Neuronal stem cell (in vitro differentiated cells): ENCODE data around the gene SLC25A1.

Experiments
- DNase-seq: peaks from one replicate; pipeline ENCODE4 v3.0.0-alpha.2; 2013; ENCODE audit warnings: low spot score
- H2AFZ ChIP-seq: one replicate; pipeline ENCODE4 v1.6.1; 2013; ENCODE audit warnings: mild to moderate bottlenecking, low read length, inconsistent platforms
- H2AK5ac ChIP-seq: 2 replicates; pipeline ENCODE4 v1.6.1; 2013; ENCODE audit warnings: low read depth, mild to moderate bottlenecking, inconsistent platforms, low read length, moderate library complexity, mixed read lengths
- H2BK120ac ChIP-seq: 2 replicates; pipeline ENCODE4 v1.6.1; 2013; ENCODE audit warnings: low read depth, mild to moderate bottlenecking, inconsistent platforms, low read length, moderate library complexity, mixed read lengths
- H2BK12ac ChIP-seq: one replicate; pipeline ENCODE4 v1.6.1; 2013; ENCODE audit warnings: low read length, inconsistent platforms
- H2BK15ac ChIP-seq: 2 replicates; pipeline ENCODE4 v1.6.1; 2013; ENCODE audit warnings: mild to moderate bottlenecking, low read length, inconsistent platforms, mixed read lengths
- H2BK5ac ChIP-seq: one replicate; pipeline ENCODE4 v1.6.1; 2013; ENCODE audit warnings: inconsistent platforms, mild to moderate bottlenecking, low read length, moderate library complexity
- H3K14ac ChIP-seq: one replicate; pipeline ENCODE4 v1.6.1; 2013; ENCODE audit warnings: low read length, inconsistent platforms
- H3K18ac ChIP-seq: 2 replicates; pipeline ENCODE4 v1.6.1; 2013; ENCODE audit warnings: low read length, inconsistent platforms
- H3K23ac ChIP-seq: 2 replicates; pipeline ENCODE4 v1.6.1; 2013; ENCODE audit warnings: low read depth, mild to moderate bottlenecking, mixed read lengths, low read length, inconsistent platforms; ENCODE audit not compliant: poor library complexity
- H3K27ac ChIP-seq: replicated peaks from 3 replicates; pipeline ENCODE4 v1.5.1; 2013; ENCODE audit warnings: low read length, inconsistent platforms
- H3K27me3 ChIP-seq, 3 experiments: 2 replicates each; pipeline ENCODE4 v1.6.1; 2013; ENCODE audit warnings: low read length in 3 of 3, mild to moderate bottlenecking in 2 of 3, inconsistent platforms in 1 of 3, low read depth in 1 of 3, mixed read lengths in 1 of 3, moderate library complexity in 1 of 3; ENCODE audit not compliant: control insufficient read depth in 3 of 3, insufficient read depth in 3 of 3
- H3K36me3 ChIP-seq, 2 donors: replicated peaks in 1 of 2; 2 replicates each; pipeline ENCODE4 v1.6.1; 2013; ENCODE audit warnings: low read length in 2 of 2; ENCODE audit not compliant: control insufficient read depth in 2 of 2, insufficient read depth in 2 of 2
- H3K4ac ChIP-seq: 2 replicates; pipeline ENCODE4 v1.6.1; 2013; ENCODE audit warnings: inconsistent platforms, mild to moderate bottlenecking, low read length, moderate library complexity
- H3K4me1 ChIP-seq, 2 donors: 1 replicate in 1 of 2; 2 replicates in 1 of 2; pipeline ENCODE4 v1.6.1; 2013; ENCODE audit warnings: low read length in 2 of 2, low read depth in 1 of 2; ENCODE audit not compliant: control insufficient read depth in 2 of 2, insufficient read depth in 1 of 2
- H3K4me2 ChIP-seq: one replicate; pipeline ENCODE4 v1.6.1; 2013; ENCODE audit warnings: mild to moderate bottlenecking, low read length, inconsistent platforms; ENCODE audit not compliant: insufficient read depth, poor library complexity, severe bottlenecking
- H3K4me3 ChIP-seq, 2 donors: 2 replicates each; pipeline ENCODE4 v1.5.1; 2013; ENCODE audit warnings: low read length in 2 of 2, mild to moderate bottlenecking in 2 of 2, inconsistent platforms in 1 of 2, moderate library complexity in 1 of 2
- H3K79me1 ChIP-seq: one replicate; pipeline ENCODE4 v1.6.1; 2013; ENCODE audit warnings: low read depth, mild to moderate bottlenecking, inconsistent platforms, low read length, moderate library complexity
- H3K9ac ChIP-seq: one replicate; pipeline ENCODE4 v1.6.1; 2013; ENCODE audit warnings: mild to moderate bottlenecking, low read depth, low read length, inconsistent platforms; ENCODE audit not compliant: poor library complexity
- H3K9me3 ChIP-seq, 2 donors: replicated peaks in 1 of 2; 2 replicates each; pipeline versions ENCODE3 to v1.6.1; 2013; ENCODE audit warnings: low read length in 2 of 2, mild to moderate bottlenecking in 2 of 2, inconsistent platforms in 1 of 2, low read depth in 1 of 2, mixed read lengths in 1 of 2, moderate library complexity in 1 of 2; ENCODE audit not compliant: control insufficient read depth in 2 of 2, insufficient read depth in 1 of 2
- H4K8ac ChIP-seq: one replicate; pipeline ENCODE4 v1.6.1; 2013; ENCODE audit warnings: low read depth, mild to moderate bottlenecking, inconsistent platforms, low read length, moderate library complexity
- H4K91ac ChIP-seq: one replicate; pipeline ENCODE4 v1.6.1; 2013; ENCODE audit warnings: low read length, low read depth, mild to moderate bottlenecking, inconsistent platforms; ENCODE audit not compliant: poor library complexity
- WGBS, 2 donors: extraction: QIAGEN DNeasy Blood & Tissue Kit; methylation state at CpG; one replicate each; pipeline ENCODE4 v1.1.7; 2013; ENCODE audit warnings: missing lambda C conversion rate in 2 of 2, mixed read lengths in 1 of 2; ENCODE audit not compliant: insufficient read length in 2 of 2, insufficient replicate concordance in 1 of 2; ENCODE audit errors: extremely low coverage in 2 of 2; 5-methylcytosine and 5-hydroxymethylcytosine counted together

SLC25A1 gene

GRCh38 chr22:19180740-19181410 lies 2.3 kb upstream of the SLC25A1 start:
- DNase-seq = no peak

GRCh38 chr22:19180234-19180633 lies 1.7 kb upstream of the SLC25A1 start:
- WGBS, 2 donors = no CpG with 5 or more reads among the region's 9 CpGs
- Histone ChIP-seq H3K27ac (no peak overlapping the region), H2BK120ac (no peak overlapping the region), H3K23ac (peak overlapping the region; percentile 60), H3K79me1 (peaks cover 9% of the 10 kb centered on the region), H2BK5ac (no peak overlapping the region), H3K4me3 (peak overlapping the region in 1 of 2 donors; percentile 33), H3K9ac (no peak overlapping the region), H3K36me3 (peaks cover 13 to 24% of the 10 kb centered on the region in 2 donors), H4K91ac (no peak overlapping the region), H2BK15ac (peak overlapping the region; percentile 45), H2AFZ (no peak overlapping the region), H3K4me2 (no peak overlapping the region), H2BK12ac (peak overlapping the region; percentile 80), H2AK5ac (peak overlapping the region; percentile 73), H3K4me1 (peaks cover 18 to 22% of the 10 kb centered on the region in 2 donors), H3K9me3 (peaks cover 0 to 1% of the 10 kb centered on the region in 2 donors), H4K8ac (no peak overlapping the region), H3K4ac (peak overlapping the region; percentile 27), H3K14ac (no peak overlapping the region), H3K18ac (no peak overlapping the region), H3K27me3 (no peaks in the 10 kb centered on the region)
- no peak for DNase-seq

More at GRCh38 chr22:19180740-19181410, 2.3 kb upstream of the SLC25A1 start:
- Histone ChIP-seq H2BK15ac (peak overlapping the region; percentile 45), H3K27ac (peak overlapping the region; percentile 24), H3K14ac (no peak overlapping the region), H3K27me3 (no peaks in the 10 kb centered on the region), H4K91ac (peak overlapping the region; percentile 24), H3K4me2 (no peak overlapping the region), H2BK12ac (no peak overlapping the region), H3K79me1 (peaks cover 6% of the 10 kb centered on the region), H3K23ac (peak overlapping the region; percentile 22), H2BK5ac (no peak overlapping the region), H3K18ac (no peak overlapping the region), H3K4me1 (peaks cover 18 to 20% of the 10 kb centered on the region in 2 donors), H3K9me3 (peaks cover 0 to 1% of the 10 kb centered on the region in 2 donors), H3K4me3 (no peak overlapping the region), H3K4ac (no peak overlapping the region), H2BK120ac (no peak overlapping the region), H3K36me3 (peaks cover 7 to 17% of the 10 kb centered on the region in 2 donors), H2AK5ac (peak overlapping the region; percentile 73), H3K9ac (no peak overlapping the region), H4K8ac (no peak overlapping the region), H2AFZ (no peak overlapping the region)
- WGBS, 2 donors = no CpG with 5 or more reads among the region's 11 CpGs

- peaks cover 16 to 31% of the 10 kb centered on the region in 2 donors for H3K36me3 ChIP-seq
- H2BK5ac ChIP-seq = no peak overlapping the region
- H2AK5ac ChIP-seq = peak overlapping the region; percentile 77
- no CpG with 5 or more reads among the region's 15 CpGs for WGBS, 2 donors
- DNase-seq = peak; percentile 72
- peak overlapping the region; percentile 66 for H3K23ac ChIP-seq
- peak overlapping the region; percentile 70 for H4K8ac ChIP-seq
- no peak overlapping the region for H3K4ac ChIP-seq
- no peak overlapping the region for H2BK120ac ChIP-seq
- H3K4me1 ChIP-seq = peaks cover 18 to 25% of the 10 kb centered on the region in 2 donors
- no peak overlapping the region for H3K27ac ChIP-seq
- peak overlapping the region; percentile 80 to 85 for H3K4me3 ChIP-seq
- no peaks in the 10 kb centered on the region for H3K27me3 ChIP-seq
- no peak overlapping the region for H3K14ac ChIP-seq
- peaks cover 0 to 1% of the 10 kb centered on the region in 2 donors for H3K9me3 ChIP-seq
- peak overlapping the region; percentile 49 for H2BK15ac ChIP-seq
- peak overlapping the region; percentile 98 for H3K4me2 ChIP-seq
- H3K9ac ChIP-seq = peak overlapping the region; percentile 68
- no peak overlapping the region for H2BK12ac ChIP-seq
- peak overlapping the region; percentile 97 for H2AFZ ChIP-seq
- peaks cover 9% of the 10 kb centered on the region for H3K79me1 ChIP-seq
- peak overlapping the region; percentile 2 for H3K18ac ChIP-seq
- no peak overlapping the region for H4K91ac ChIP-seq
These were observed 1.0 kb upstream of the SLC25A1 start for GRCh38 chr22:19179497-19180048.

- Histone ChIP-seq H3K27ac (peak overlapping the region; percentile 61), H3K79me1 (peaks cover 16% of the 10 kb centered on the region), H2AFZ (peak overlapping the region; percentile 97), H3K36me3 (peaks cover 18 to 42% of the 10 kb centered on the region in 2 donors), H3K4me3 (peak overlapping the region; percentile 80 to 97), H2BK120ac (no peak overlapping the region), H2BK5ac (peak overlapping the region; percentile 99), H3K23ac (peak overlapping the region; percentile 100), H4K8ac (no peak overlapping the region), H3K4me2 (peak overlapping the region; percentile 79), H3K14ac (peak overlapping the region; percentile 27), H3K27me3 (no peaks in the 10 kb centered on the region), H3K4me1 (peaks cover 22 to 29% of the 10 kb centered on the region in 2 donors), H3K9me3 (peaks cover 0 to 1% of the 10 kb centered on the region in 2 donors), H3K9ac (peak overlapping the region; percentile 98), H2BK12ac (peak overlapping the region; percentile 34), H3K18ac (peak overlapping the region; percentile 98), H3K4ac (no peak overlapping the region), H2AK5ac (peak overlapping the region; percentile 71), H2BK15ac (peak overlapping the region; percentile 20), H4K91ac (no peak overlapping the region)
- peak; percentile 55 for DNase-seq
- no CpG with 5 or more reads among the region's 80 CpGs for WGBS, 2 donors
These were observed 375 bp downstream of the SLC25A1 start for GRCh38 chr22:19178065-19178656.
